Stimulated activated CD4-positive, alpha-beta T cell treated with anti-CD3 and anti-CD28 coated beads, Interleukin-2, amount 100 ng/mL, for 4 hours (primary cell): ENCODE data around the gene USP33.
A peak's percentile ranks its signal among the peaks of the same experiment; 100 is the strongest.
"Not testable (repeated sequence)": the region's sequence is repeated elsewhere in the genome, so short reads cannot be mapped to it uniquely, and the experiment has no call there.

Experiments used
- DNase-seq: peaks from one replicate; pipeline ENCODE4 v3.0.0-alpha.2; 2020; ENCODE audit warnings: low read depth

The USP33 gene

DNA sequence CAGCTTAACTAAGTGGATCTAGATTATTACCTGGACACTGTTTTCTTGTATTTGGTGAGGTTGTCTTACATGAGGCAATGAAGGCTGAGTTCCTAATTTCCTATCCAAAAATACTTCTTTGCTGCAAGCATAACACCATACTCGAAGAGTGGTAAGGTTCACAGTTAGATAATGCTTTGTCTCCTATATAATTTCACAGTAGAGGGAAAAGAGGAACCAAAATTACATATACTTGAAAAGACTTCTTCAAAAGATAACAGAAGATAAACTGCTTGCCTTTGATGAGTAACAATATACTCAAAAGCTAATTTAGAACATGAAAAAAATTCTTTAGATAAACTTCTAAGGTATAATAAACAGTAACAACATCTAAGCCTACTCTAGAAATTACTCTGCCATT lies 20.4 kb downstream of the USP33 start:
- no peak for DNase-seq

GRCh38 chr1:77732090-77732489 lies 27.6 kb downstream of the USP33 start:
- no peak for DNase-seq

DNA sequence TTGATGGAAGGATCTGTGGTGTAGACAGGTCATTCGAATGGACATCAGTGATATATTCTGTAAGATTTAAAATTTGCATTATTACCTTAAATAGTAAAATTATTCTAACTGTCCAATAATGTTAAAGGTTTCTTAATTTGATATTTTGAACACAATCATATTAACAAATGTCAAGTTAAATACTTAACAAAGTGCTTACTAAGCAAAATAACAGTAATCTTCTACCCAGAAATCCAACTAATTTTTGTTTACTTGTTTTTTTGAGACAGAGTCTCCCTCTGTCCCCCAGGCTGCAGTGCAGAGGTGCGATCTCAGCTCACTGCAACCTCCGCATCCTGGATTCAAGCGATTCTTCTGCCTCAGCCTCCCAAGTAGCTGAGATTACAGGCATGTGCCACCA lies 33.9 kb downstream of the USP33 start:
- DNase-seq = no peak

DNA sequence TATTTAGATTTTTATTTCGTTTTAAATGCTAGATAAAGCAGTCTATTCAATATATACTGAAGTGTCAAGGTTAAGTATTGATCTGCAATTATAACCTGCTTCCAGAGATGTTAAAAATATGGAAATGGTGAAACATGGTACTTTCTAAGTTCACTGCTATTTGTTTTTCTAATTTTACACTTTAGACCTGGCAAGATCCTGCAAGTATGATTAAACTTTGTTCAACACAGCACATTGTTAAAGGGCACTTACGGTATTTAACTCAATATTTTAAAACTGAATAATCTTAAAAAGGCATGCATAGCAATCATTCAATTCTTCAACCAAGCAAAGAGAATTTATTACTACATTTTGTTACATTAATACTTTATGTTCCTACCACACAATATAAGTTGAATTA lies 41.5 kb downstream of the USP33 start:
- DNase-seq = no peak

DNA sequence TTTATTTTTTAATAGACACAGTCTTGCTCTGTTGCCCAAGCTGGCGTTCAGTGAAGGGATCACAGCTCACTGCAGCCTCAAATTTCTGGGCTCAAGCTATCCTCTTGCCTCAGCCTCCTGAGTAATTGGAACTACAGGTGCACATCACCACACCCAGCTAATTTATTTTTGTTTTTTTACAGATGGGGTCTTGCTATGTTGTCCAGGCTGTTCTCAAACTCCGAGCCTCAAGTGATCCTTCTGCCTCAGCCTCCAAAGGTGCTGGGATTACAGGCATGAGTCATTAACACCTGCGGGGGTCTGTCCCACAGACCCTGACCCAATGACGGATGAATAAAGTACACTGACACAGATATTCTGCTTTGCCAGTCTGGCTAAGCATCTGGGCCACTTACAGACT lies 43.6 kb downstream of the USP33 start:
- no peak for DNase-seq

DNA sequence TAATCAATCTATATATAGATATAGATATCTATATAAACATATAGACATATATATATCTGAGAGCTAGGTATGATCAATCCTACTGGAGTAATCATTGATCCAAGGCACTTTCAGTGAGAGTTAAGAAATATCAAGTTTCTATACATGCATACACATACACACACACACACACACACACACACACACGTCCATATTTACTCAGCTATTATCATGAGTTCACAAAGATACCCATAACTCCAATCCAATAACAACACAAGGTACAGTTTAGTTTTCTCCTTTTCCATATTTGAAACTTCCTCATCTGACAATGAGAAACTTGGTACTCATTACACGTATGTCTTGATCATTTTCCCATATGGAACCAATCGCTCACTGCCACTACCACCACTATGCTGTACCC lies 49.9 kb downstream of the USP33 start:
- no peak for DNase-seq

DNA sequence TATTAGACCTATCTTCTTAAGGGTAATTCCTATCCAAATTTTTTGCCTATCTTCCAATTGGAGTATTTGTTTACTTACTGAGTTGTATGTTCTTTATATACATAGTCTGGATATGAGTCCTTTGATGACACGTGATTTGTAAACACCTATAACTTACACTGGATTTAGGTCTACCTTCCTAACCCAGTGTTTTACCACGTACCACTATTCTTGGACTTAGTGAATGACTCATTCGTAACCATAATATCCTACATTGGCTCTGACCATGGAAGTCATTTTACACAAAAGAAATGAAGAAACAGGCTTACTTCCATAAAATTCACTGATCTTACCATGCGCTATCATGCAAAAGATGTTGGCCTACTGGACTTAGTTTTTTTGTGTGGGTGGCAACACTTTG lies 53.3 kb downstream of the USP33 start:
- DNase-seq = no peak

- no peak for DNase-seq
These were observed 54.9 kb downstream of the USP33 start for GRCh38 chr1:77704736-77705135.

DNA sequence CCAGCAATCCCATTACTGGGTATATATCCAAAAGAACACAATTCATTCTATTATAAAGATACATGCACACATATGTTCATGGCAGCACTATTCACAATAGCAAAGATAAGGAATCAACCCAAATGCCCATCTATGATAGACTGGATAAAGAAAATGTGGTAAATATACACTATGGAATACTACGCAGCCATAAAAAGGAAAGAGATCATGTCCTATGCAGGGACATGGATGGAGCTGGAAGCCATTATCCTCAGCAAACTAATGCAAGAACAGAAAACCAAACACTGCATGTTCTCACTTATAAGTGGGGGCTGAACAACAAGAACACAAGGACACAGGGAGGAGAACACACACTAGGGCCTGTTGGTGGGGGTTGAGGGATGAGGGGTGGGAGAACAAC lies 60.0 kb downstream of the USP33 start:
- DNase-seq = not testable (repeated sequence)

DNA sequence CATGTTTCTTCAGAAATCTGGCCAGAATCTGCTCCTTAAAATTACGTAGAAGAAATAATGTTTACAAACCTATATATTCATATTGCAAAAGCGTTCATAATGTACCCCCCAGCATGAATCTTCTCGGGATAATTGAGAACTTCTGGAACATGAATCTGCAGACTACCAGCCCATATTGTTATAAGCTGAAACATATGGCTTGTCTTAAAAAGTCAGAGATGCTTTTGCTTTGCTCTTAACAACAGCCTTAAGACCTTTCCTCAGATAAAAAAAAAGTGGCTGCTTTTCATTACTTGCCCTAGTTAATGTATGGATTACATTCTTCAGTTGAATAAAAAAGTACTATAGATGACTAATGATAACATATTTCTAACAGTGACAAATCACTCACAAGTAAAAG lies 62.2 kb downstream of the USP33 start:
- DNase-seq = no peak

GRCh38 chr1:77688939-77689338 lies 70.7 kb downstream of the USP33 start:
- DNase-seq = no peak

DNA sequence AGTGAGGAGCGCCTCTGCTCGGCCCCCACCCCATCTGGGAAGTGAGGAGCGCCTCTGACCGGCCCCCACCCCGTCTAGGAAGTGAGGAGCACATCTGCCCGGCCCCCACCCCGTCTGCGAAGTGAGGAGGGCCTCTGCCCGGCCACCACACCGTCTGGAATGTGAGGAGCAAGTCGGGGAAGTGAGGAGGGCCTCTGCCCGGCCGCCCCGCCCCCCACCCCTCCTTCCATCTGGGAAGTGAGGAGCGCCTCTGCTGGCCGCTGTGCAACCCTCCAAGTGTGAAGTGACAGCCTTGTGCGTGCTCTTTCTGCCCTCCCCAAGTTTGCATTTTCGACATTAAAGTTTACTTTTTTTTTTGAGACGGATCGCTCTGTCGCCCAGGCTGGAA lies 72.1 kb downstream of the USP33 start:
- no peak for DNase-seq

- DNase-seq = no peak
These were observed 72.7 kb downstream of the USP33 start for GRCh38 chr1:77686796-77687518.

GRCh38 chr1:77683160-77684148 lies 76.2 kb downstream of the USP33 start:
- DNase-seq = peak; percentile 87

- DNase-seq = peak; percentile 89
These were observed 77.0 kb downstream of the USP33 start, which contains the start of gene ZZZ3 for GRCh38 chr1:77682460-77683159. Gene ZZZ3 (minus strand): TSS chr1:77682658. CDS start chr1:77633354, 49,304 bp downstream.

- DNase-seq = no peak
These were observed 79.5 kb downstream of the USP33 start for GRCh38 chr1:77680173-77680572.

DNA sequence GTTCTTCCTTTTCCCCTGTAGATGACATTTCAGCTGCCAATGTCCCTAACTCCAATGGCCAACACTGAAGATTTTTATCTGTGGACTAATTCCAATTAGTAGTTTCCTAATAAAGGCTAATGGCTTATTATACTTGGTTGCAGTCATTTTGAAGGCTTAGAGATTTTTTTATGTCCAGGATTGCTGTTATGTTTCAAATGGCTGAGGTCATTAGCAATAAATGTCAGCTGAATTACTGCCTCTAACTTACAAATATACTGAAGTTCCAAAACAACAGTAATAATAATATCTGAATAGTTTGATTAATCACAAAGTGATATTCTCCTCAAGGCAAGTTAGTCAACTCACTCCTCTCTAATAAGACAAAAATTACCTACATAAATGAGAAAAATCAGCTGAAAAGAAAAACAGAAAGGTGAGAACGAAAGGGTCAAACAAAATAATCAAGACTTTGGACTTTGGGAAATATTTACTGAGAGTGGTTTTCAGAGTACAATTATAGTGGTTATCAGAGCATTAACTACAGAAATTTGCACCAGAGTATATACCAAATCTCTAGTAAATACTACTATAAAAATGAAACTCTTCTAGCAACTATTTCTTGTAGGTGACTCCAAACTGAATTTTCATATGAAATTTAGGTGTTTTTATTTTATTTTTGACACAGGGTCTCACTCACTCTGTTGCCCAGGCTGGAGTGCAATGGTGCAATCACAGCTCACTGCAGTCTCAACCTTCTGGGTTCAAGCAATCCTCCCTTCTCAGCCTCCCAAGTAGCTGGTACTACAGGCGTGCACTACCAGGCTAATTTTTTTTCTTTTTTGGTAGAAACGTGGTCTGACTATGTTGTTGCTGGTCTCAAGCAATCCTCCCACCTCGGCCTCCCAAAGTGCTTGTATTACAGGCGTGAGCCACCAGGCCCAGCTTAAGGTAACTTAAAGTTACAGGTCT lies 80.7 kb downstream of the USP33 start:
- no peak for DNase-seq

DNA sequence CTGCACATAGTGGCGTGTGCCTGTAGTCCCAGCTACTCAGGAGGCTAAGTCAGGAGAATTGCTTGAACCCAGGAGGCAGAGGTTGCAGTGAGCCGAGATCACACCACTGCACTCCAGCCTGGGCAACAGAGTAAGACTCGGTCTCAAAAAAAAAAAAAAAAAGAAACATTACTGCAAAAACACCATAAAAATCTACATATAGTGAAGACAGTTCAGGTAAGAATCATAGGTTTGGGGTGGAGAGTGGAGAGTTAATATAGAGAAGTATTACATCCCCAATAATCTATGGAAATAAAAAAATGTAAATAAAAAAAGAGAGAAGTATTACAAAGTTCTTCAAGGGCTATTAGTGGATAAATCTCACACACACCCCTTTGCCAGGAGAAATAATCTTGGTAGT lies 84.8 kb downstream of the USP33 start:
- not testable (repeated sequence) for DNase-seq

DNA sequence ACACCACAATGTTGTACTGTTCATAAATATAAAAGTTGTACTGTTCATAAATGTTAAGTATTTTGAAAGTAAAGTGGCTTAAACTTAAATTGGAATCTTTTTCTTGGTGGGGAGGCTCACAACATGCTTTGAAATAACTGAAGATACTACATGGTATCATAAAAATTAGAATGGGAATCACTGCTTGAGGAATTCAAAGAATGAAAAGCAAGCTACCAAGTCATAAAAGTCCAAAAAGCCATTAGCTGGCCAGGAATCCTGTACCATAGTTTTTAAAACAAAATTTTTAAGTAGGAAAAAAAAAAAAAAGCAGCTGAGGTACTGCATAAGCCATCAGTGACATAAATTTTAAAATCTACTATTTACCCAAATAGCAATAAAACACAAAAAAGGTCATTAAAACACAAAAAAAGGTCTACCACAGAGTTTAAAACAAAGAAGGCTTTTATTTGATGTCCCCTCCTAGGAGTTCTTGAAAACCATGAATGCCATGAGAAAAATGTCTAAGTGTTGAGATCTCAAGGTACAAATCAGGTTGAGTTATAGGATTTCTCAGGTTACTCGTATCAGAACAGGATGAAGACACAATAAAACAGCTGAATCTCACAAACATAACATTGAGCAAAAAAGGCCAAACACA lies 85.8 kb downstream of the USP33 start:
- no peak for DNase-seq

DNA sequence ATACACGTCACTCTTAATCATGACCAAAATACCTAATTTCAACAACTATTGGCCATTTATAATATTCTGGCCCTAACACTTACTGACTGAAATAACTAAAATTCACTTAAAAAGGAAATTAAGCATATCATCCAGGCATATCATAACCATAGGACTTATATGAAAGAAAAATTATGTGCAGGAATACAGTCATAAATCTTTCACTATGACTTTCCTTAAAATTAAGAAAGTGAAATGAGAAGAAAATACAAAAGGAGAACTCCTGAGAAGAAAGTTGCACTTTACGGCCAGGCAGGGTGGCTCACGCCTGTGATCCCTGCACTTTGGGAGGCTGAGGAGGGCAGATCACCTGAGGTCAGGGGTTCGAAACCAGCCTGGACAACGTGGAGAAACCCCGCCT lies 86.6 kb downstream of the USP33 start:
- no peak for DNase-seq

- DNase-seq = no peak
These were observed 87.3 kb downstream of the USP33 start for GRCh38 chr1:77672374-77672773.
